Ammon's horn (tissue), 1 donor: ENCODE measurements around the gene PGBD5.

ENCODE experiments used
- DNase-seq: peaks from one replicate; pipeline ENCODE4 v3.0.0-alpha.2; 2016; ENCODE audit warnings: low spot score

The PGBD5 gene

GRCh38 chr1:230375147-230375546 lies 51.0 kb downstream of the PGBD5 start:
- DNase-seq = no peak

GRCh38 chr1:230371923-230372703 lies 54.0 kb downstream of the PGBD5 start:
- DNase-seq = no peak

- no peak for DNase-seq
Measured at GRCh38 chr1:230370109-230370508, 56.0 kb downstream of the PGBD5 start.

DNA sequence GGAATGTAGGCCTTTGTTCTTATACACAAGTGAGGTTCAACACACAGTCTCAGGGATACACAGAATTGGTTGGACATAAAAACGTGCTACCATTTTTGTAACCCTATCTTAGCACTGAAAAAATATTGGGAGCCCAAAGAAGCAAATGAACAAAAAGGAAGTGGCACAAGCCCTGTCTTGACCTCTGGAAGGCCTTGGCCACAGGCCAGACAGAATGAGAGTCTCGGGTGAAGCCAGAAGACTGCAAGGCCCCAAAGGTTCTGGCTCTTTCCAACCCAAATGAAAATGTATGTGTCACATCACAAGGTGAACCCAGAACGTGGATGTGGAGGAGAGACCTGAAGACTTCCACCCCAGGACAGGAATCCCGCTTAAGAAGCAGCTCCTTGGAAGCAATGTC lies 57.3 kb downstream of the PGBD5 start:
- no peak for DNase-seq

GRCh38 chr1:230368363-230368762 lies 57.8 kb downstream of the PGBD5 start:
- no peak for DNase-seq

DNA sequence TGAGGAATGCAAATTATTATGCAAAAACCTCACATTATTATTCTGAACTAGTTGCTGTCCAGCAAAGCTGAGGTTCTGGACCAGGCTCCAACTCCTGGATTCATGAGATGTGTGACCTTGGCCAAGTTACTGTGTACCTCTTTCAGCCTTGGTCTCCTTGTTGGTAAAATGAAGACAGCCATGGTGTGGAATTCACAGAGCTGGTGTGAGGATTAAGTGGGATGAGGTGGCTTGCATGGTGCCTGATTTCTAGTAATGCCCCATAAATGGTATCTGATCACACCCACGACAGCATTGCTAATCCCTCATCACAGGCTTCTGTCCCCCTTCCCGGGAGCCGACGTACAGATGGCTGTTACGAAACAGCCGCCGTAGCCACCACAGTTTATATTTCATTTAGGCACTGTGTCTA lies 59.6 kb downstream of the PGBD5 start:
- DNase-seq = peak; percentile 68

GRCh38 chr1:230365723-230366307 lies 60.3 kb downstream of the PGBD5 start:
- DNase-seq = peak; percentile 70

DNA sequence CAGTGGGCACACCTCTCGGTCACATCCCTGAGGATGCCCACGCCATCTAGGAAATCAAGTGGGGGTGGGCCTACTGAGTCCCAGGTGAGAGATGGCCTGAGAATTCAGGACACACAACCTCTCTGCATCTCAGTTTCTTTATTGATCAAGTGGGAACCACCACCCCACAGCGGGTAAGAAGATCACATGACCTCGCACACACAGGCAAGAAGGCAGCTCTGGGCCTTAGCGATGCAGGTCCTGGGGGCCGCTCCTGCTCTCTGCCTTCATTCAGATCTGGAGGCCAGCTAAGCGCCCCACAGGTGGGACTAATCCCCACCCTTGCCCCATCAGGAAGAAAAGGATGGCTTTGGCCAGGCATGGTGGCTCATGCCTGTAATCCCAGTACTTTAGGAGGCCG lies 63.2 kb downstream of the PGBD5 start:
- DNase-seq = no peak

DNA sequence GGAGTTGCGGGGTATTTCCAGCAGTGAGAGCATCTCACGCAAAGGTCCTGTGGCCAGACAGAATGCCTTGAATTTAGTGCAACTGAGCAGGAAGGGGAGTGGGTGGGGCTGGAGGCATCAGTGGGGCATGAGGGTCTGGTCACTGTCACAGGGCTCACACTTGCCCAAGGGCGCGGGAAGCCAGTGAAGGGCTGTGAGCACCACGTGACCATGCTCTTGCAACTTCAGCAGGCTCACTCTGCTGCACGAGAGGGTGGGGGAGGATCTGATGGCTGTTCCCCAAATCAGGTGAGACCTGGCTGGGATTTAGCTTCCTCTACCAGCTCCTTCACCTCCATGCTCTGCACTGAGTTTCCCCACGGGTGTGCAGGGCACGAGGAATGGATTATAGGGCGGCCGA lies 64.2 kb downstream of the PGBD5 start:
- DNase-seq = no peak

GRCh38 chr1:230359992-230360668 lies 66.0 kb downstream of the PGBD5 start:
- DNase-seq = no peak

- no peak for DNase-seq
Measured at GRCh38 chr1:230356869-230357794, 69.0 kb downstream of the PGBD5 start.

DNA sequence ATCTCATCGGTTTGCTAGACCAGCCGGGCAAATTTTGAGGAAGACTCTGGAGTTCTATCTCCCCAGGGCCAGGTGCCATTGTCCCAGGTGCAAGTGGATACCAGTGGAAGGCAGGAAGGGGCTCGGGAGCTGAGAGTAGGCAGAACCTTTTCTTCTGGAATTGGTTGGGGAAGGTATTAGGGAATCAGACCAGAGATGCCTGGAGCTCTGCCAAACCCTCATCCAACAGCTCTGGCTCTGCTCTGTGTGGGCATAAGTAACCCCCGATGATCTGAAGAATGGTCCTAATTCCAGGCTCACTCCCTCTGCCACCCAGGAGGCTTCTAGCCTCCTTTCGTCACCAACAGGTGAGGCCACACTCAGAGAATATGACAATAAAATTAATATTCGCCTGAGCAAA lies 69.9 kb downstream of the PGBD5 start:
- DNase-seq = no peak

GRCh38 chr1:230355594-230355993 lies 70.5 kb downstream of the PGBD5 start:
- no peak for DNase-seq

DNA sequence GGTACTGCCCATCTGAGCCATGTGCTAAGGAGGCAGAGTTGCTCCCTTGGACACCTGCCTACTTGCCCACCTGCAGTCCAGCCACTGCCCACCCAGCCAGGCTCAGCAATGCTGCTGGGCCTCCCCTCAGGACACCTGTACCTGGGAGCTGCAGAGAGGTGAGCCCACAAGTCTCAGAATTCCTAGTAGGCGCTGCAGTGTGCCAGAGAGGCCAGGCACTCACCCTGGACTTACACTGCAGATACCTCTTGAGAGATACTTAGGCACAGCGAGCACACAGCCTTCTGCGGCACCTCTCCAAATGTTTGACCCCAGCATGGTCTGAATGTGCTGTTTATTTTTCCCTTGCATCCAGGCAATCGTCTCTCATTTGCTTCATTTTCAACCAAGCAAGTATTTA lies 71.0 kb downstream of the PGBD5 start:
- DNase-seq = no peak

GRCh38 chr1:230354005-230354404 lies 72.1 kb downstream of the PGBD5 start:
- DNase-seq = no peak

DNA sequence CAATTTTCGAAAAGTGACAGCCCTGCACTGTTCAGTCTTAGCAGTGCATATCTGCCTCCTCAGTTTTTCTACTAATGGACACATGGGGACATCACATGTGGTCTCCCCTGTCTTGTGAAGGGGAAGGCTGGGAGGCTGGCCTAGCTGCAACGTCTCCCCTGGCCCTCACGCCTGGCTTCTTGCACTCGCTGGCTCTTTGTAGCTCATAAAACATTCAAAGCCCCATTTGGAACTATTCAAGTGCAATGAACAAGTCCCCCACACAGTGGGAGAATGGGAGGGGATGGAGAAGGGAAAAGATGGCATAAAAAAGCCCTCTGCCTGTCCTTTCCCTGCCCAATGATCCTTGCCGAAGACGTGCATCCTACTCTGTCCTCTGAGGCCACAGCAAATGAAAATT lies 73.6 kb downstream of the PGBD5 start:
- DNase-seq = no peak

DNA sequence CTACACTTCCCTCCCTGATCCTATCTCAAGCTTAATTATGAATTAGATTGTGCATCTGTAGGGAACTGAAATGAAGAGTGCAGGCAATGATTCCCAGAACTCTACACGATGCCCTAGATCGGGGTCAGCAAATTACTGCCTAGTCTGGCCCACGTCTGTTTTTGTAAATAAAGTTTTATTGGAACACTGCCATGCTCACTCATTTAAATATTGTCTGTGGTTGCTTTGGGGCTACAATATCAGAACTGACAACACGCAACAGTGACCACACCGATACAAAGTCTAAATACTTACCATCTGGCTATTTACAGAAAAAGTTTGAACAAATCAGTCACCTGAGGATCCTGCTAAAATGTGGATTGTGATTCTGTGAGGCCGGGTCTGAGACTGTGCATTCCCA lies 74.1 kb downstream of the PGBD5 start:
- DNase-seq = no peak

DNA sequence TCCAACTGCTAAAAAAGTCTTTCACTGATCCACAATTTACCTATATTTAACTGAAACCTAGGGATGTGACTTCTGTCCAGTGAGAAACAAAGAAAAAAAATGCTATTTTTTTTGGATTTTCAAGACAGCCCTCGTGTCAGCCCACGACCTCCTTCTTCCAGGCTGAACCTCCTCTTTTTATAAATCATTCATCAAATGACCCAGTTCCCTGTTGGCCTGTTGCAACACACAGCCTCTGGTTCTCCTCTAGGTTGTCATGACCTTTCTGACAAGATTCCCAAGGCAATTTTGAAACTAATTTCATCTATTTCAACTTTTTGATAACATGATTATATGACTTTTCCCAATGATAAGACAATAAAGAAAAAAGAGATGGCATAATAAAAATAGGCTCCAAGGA lies 74.6 kb downstream of the PGBD5 start:
- no peak for DNase-seq

DNA sequence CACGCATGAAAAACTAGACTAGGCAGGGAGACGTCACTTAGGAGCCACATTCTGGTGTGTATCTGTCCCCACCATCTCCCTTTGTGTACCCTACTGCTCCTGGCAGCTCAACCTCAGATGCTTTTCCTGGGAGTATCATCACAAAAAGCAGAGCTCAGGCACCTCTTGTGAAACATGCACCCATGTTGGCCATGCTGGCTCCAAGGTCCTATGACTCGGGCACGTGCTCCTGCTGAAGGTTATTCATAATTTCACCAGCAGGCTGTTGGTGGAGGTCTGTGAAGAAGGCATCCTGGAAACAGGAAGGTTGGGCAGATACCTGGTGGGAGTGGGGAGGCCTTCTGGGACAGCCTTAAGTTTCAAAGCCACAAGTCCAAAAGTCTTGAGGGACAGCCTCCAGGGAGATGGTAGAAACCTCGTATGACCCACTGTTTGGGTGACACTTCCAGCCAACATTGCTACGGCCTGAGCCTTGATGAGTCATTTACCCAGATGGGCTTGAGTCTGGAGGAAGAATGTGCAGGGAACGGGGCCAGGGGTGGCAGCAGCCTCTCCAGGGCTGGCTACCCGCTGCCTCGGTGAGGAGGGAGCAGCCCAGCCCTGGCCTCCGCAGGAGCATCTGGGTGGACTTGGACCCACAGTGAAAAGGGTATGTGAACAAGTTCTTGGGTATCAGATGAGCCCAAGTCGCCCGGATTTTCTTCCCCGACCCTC lies 75.8 kb downstream of the PGBD5 start:
- DNase-seq = no peak

GRCh38 chr1:230349020-230349393 lies 77.1 kb downstream of the PGBD5 start:
- no peak for DNase-seq

GRCh38 chr1:230348386-230349019 lies 77.6 kb downstream of the PGBD5 start:
- DNase-seq = no peak
